PFSK-1 (cell line): ENCODE results near the gene HSD3B2.

Experiments
- FOXP2 ChIP-seq: optimal IDR thresholded peaks from 2 replicates; pipeline ENCODE3; 2011; ENCODE audit warnings: borderline replicate concordance, control low read depth, inconsistent platforms; ENCODE audit not compliant: insufficient read depth; ENCODE audit errors: extremely low read length, extremely low read depth
- POLR2AphosphoS5 ChIP-seq: IDR thresholded peaks from 2 replicates; pipeline ENCODE4 v1.6.1; 2012; ENCODE audit warnings: low read depth, mild to moderate bottlenecking, control low read depth, low read length, moderate library complexity
- SIN3A ChIP-seq: IDR thresholded peaks from 2 replicates; pipeline ENCODE4 v1.6.1; 2012; ENCODE audit warnings: mild to moderate bottlenecking, low read length, moderate library complexity, borderline replicate concordance; ENCODE audit not compliant: insufficient read depth
- TAF1 ChIP-seq: IDR thresholded peaks from 2 replicates; pipeline ENCODE4 v1.6.1; 2012; ENCODE audit warnings: low read length, control low read depth, borderline replicate concordance; ENCODE audit not compliant: insufficient read depth
- TF ChIP-seq, protein P1 (sequence below), 2 experiments: IDR thresholded peaks; 2 replicates each; pipeline versions ENCODE4 v1.6.1 to v1.8.0; 2011 to 2012; ENCODE audit warnings: low read depth in 2 of 2, low read length in 2 of 2, control low read depth in 1 of 2, inconsistent platforms in 1 of 2, mild to moderate bottlenecking in 1 of 2, moderate library complexity in 1 of 2; ENCODE audit not compliant: insufficient read depth in 1 of 2

The HSD3B2 gene

GRCh38 chr1:119385650-119386049 is 29.3 kb upstream of the HSD3B2 start:
- TF ChIP-seq TAF1 = no peak
- TF ChIP-seq POLR2AphosphoS5 = no peak
- TF ChIP-seq, protein P1, sequence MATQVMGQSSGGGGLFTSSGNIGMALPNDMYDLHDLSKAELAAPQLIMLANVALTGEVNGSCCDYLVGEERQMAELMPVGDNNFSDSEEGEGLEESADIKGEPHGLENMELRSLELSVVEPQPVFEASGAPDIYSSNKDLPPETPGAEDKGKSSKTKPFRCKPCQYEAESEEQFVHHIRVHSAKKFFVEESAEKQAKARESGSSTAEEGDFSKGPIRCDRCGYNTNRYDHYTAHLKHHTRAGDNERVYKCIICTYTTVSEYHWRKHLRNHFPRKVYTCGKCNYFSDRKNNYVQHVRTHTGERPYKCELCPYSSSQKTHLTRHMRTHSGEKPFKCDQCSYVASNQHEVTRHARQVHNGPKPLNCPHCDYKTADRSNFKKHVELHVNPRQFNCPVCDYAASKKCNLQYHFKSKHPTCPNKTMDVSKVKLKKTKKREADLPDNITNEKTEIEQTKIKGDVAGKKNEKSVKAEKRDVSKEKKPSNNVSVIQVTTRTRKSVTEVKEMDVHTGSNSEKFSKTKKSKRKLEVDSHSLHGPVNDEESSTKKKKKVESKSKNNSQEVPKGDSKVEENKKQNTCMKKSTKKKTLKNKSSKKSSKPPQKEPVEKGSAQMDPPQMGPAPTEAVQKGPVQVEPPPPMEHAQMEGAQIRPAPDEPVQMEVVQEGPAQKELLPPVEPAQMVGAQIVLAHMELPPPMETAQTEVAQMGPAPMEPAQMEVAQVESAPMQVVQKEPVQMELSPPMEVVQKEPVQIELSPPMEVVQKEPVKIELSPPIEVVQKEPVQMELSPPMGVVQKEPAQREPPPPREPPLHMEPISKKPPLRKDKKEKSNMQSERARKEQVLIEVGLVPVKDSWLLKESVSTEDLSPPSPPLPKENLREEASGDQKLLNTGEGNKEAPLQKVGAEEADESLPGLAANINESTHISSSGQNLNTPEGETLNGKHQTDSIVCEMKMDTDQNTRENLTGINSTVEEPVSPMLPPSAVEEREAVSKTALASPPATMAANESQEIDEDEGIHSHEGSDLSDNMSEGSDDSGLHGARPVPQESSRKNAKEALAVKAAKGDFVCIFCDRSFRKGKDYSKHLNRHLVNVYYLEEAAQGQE (IDR thresholded peaks at IDR 0.05; ENCODE audit: insufficient read depth in 1 of 2, low read depth in 2 of 2, low read length in 2 of 2) = no peak
- no peak for TF ChIP-seq FOXP2
- TF ChIP-seq SIN3A = no peak

- TF ChIP-seq POLR2AphosphoS5 (no peak), FOXP2 (no peak), TAF1 (no peak), SIN3A (no peak)
- TF ChIP-seq, protein P1 (IDR thresholded peaks at IDR 0.05; ENCODE audit: insufficient read depth in 1 of 2, low read depth in 2 of 2, low read length in 2 of 2) = no peak
These were observed 27.1 kb upstream of the HSD3B2 start for GRCh38 chr1:119387858-119388257.

DNA sequence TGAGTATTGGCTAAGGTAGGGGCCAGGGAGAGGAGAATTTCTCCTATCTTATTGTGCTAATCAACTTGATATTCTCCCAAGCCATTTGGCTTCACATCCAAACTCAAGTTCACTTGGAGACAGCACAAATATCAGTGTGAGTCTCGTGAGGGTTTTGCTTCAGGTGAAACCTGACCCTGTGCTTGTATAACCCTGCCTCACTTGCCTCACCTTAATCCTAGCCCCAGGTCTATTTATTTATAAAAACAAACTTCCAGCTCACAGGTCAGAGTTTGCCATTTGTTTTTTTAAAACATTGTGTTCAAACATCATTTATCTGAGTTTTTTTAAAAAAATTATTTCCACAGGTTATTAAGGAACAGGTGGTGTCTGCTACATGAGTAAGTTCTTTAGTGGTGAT is 26.5 kb upstream of the HSD3B2 start:
- TF ChIP-seq TAF1 = no peak
- TF ChIP-seq, protein P1 (IDR thresholded peaks at IDR 0.05; ENCODE audit: insufficient read depth in 1 of 2, low read depth in 2 of 2, low read length in 2 of 2) = no peak
- TF ChIP-seq FOXP2 = no peak

- TF ChIP-seq, protein P1 (IDR thresholded peaks at IDR 0.05; ENCODE audit: insufficient read depth in 1 of 2, low read depth in 2 of 2, low read length in 2 of 2) = no peak
- TF ChIP-seq TAF1 = no peak
These were observed 24.4 kb upstream of the HSD3B2 start for GRCh38 chr1:119390526-119390925.

DNA sequence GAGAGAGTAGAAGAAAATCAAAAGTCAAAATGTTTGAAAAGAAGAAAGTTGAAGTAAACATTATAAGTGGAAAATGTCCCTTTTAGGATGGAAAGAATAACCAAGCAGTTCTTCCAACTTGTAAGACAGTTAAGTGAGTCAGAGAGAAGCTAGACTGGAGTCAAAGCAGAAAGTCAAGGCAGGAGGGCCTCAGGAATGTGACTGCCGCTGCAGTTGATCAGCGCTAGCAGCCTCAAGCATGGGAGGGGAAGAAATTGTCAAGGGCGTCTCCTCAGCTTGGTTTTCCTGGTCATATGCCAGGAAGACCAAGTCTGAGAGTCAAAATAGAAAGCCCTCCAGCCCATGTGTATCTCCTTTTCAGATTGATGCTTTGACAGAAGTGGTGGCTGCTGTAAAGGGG is 23.2 kb upstream of the HSD3B2 start:
- TF ChIP-seq POLR2AphosphoS5 = no peak
- TF ChIP-seq TAF1 = no peak
- TF ChIP-seq FOXP2 = no peak

DNA sequence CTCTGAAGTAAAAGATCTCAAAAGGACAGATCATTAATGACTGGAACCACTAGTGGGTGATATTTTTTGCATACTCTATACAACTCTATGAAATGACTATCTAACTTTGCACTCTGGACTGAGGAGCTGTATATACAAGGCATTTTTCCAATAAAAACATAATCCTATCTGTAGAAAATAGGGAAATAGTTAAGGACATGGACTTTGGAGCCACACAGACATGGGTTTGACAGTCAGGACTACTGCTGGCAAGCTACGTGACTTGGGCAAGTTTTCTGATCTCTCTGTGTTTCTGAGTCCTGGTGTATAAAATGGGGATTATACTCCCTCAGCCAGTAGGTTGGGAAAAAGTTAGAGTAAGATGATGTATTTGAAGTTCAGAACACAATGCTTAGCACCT is 20.9 kb upstream of the HSD3B2 start:
- no peak for TF ChIP-seq FOXP2
- TF ChIP-seq, protein P1 (IDR thresholded peaks at IDR 0.05; ENCODE audit: insufficient read depth in 1 of 2, low read depth in 2 of 2, low read length in 2 of 2) = no peak
